Adrenal gland (tissue), 12 donors: ENCODE results near the gene B4GALNT2. TPM values are rescaled to one million over a fixed set of nuclear protein-coding genes. Genes with fewer than 3 reads are reported as not detected.

Source experiments
- DNase-seq, 7 donors: peaks; one replicate each; pipeline ENCODE4 v3.0.0-alpha.2; 2019 to 2020
- H3K27ac ChIP-seq, 5 donors: fragments of 200-600 bp; sonication (generic) in 4 of 5; 1 replicate in 3 of 5; 2 replicates in 2 of 5; pipeline versions ENCODE4 v1.5.1 to v1.8.0; 2016 to 2020; ENCODE audit warnings: mild to moderate bottlenecking in 1 of 5
- H3K27me3 ChIP-seq: fragments of 200-600 bp; 2 replicates; pipeline ENCODE4 v1.8.0; 2021
- H3K36me3 ChIP-seq, 2 donors: fragments of 200-600 bp; replicated peaks in 1 of 2; 1 replicate in 1 of 2; 2 replicates in 1 of 2; pipeline versions ENCODE4 v1.5.1 to v1.8.0; 2018 to 2022
- H3K4me1 ChIP-seq, 2 donors: fragments of 200-600 bp; replicated peaks in 1 of 2; 1 replicate in 1 of 2; 2 replicates in 1 of 2; pipeline versions ENCODE4 v1.5.1 to v1.8.0; 2018 to 2021
- H3K4me3 ChIP-seq, 4 donors: fragments of 200-600 bp; sonication (generic) in 3 of 4; one replicate each; pipeline ENCODE4 v1.5.1; 2016 to 2018
- H3K9me3 ChIP-seq, 3 donors: fragments of 200-600 bp; sonication (generic) in 1 of 3; replicated peaks in 1 of 3; 1 replicate in 2 of 3; 2 replicates in 1 of 3; pipeline versions ENCODE4 v1.5.1 to v1.8.0; 2016 to 2021
- CTCF ChIP-seq, 6 experiments: fragments of 450-650 bp in 4 of 6; fragments of 200-600 bp in 2 of 6; sonication (generic) in 1 of 6; IDR thresholded peaks; 1 replicate in 5 of 6; 2 replicates in 1 of 6; pipeline versions ENCODE4 v1.5.1 to v1.8.0; 2016 to 2021; ENCODE audit warnings: antibody characterized with exemption in 6 of 6, mild to moderate bottlenecking in 2 of 6, moderate library complexity in 1 of 6
- POLR2A ChIP-seq, 2 donors: fragments of 450-650 bp; IDR thresholded peaks; one replicate each; pipeline ENCODE4 v1.6.1; 2017; ENCODE audit warnings: antibody characterized with exemption in 2 of 2, mild to moderate bottlenecking in 2 of 2, moderate library complexity in 1 of 2
- WGBS, 4 donors: extraction: QIAGEN DNeasy Blood & Tissue Kit in 2 of 4; methylation state at CpG; one replicate each; pipeline versions ENCODE4 v1.1.5 to v1.1.7; 2013 to 2017; 5-methylcytosine and 5-hydroxymethylcytosine counted together
- intact Hi-C, 2 donors: fragments of 100-400 bp; cut with DNase I; formaldehyde crosslinking; loops; one replicate each; pipeline versions ENCODE4 v1.14.1 to v1.15.0; 2022 to 2023
- polyA plus RNA-seq, 3 donors: library from polyadenylated mRNA; stranded (reverse); fragments of 200-250 nt in 2 of 3; fragments of 350-450 nt in 1 of 3; fragmentation: Illumina TruSeq in 1 of 3; extraction: RNeasy Lipid Tissue Mini Kit (QIAGEN cat#74804) in 1 of 3; gene quantifications; one replicate each; pipeline ENCODE4 v1.2.3, GENCODE V29; 2013 to 2014
- total RNA-seq, 9 donors: library from RNA; depleted of rRNA in 4 of 9; stranded (reverse); fragments of >200 nt in 4 of 9; fragments of 120-200 nt in 1 of 9; fragmentation: NEBNext Ultra II Directional in 1 of 9; extraction: Animal tissue kit (Norgen Biotek cat#: 25700) in 1 of 9; gene quantifications; one replicate each; pipeline versions ENCODE4 v1.1.0 to v1.2.4, GENCODE V29; 2013 to 2023
- donor health status: healthy with polysubstance abuse.
- donor health status: Bipolar disorder and iron deficiency.
- donor health status: DM: yes; HTN: yes; CAD: no.
- donor health status: DM: no; HTN: no; CAD: no.
- donor health status: DM: no; HTN: no; CAD: no.
- donor health status: DM: yes; HTN: yes; CAD: no.

The B4GALNT2 gene
- total and polyA plus RNA-seq, 12 donors = 0.04 to 3.4 (median 0.19) TPM; not detected in 2

- no peak for DNase-seq
- Histone ChIP-seq H3K36me3 (no peaks in the 10 kb centered on the region), H3K27ac (no peak overlapping the region), H3K4me3 (no peak overlapping the region), H3K4me1 (no peaks in the 10 kb centered on the region), H3K9me3 (no peaks in the 10 kb centered on the region), H3K27me3 (no peaks in the 10 kb centered on the region)
- TF ChIP-seq CTCF (IDR thresholded peaks at IDR 0.05) (no peak), POLR2A (IDR thresholded peaks at IDR 0.05) (no peak)
- intact Hi-C loops = no loop called here
- 79 to 92% (median 89%) methylated on average over 6 of the region's 6 CpGs for WGBS, 4 donors
These were observed 15.6 kb downstream of the B4GALNT2 start for GRCh38 chr17:49148171-49148570.

- 80 to 88% (median 81%) methylated on average over 4 of the region's 4 CpGs for WGBS, 4 donors
- intact Hi-C loops = no loop called here
- Histone ChIP-seq H3K36me3 (no peaks in the 10 kb centered on the region), H3K4me3 (no peak overlapping the region), H3K9me3 (no peaks in the 10 kb centered on the region), H3K27me3 (peaks cover 7% of the 10 kb centered on the region), H3K27ac (no peak overlapping the region), H3K4me1 (no peaks in the 10 kb centered on the region)
- TF ChIP-seq POLR2A (IDR thresholded peaks at IDR 0.05) = no peak
- TF ChIP-seq CTCF (IDR thresholded peaks at IDR 0.05) = no peak
- no peak for DNase-seq
These were observed 19.4 kb downstream of the B4GALNT2 start for GRCh38 chr17:49151996-49152395.

- H3K36me3 ChIP-seq = no peaks in the 10 kb centered on the region
- H3K4me3 ChIP-seq = no peak overlapping the region
- 64 to 81% (median 75%) methylated on average over 11 of the region's 11 CpGs for WGBS, 4 donors
- H3K27me3 ChIP-seq = peaks cover 19% of the 10 kb centered on the region
- DNase-seq = no peak
- no peak for TF ChIP-seq CTCF (IDR thresholded peaks at IDR 0.05)
- no peak for TF ChIP-seq POLR2A (IDR thresholded peaks at IDR 0.05)
- H3K27ac ChIP-seq = no peak overlapping the region
- no peaks in the 10 kb centered on the region for H3K9me3 ChIP-seq
- H3K4me1 ChIP-seq = no peaks in the 10 kb centered on the region
- intact Hi-C loops = no loop called here
These were observed 23.7 kb downstream of the B4GALNT2 start for GRCh38 chr17:49156256-49156655.

GRCh38 chr17:49157784-49158183, 25.2 kb downstream of the B4GALNT2 start:
- H3K36me3 ChIP-seq = no peaks in the 10 kb centered on the region
- 77 to 82% (median 80%) methylated on average over 8 of the region's 8 CpGs for WGBS, 4 donors
- H3K9me3 ChIP-seq = no peaks in the 10 kb centered on the region
- no peak overlapping the region for H3K4me3 ChIP-seq
- TF ChIP-seq POLR2A (IDR thresholded peaks at IDR 0.05) (no peak), CTCF (IDR thresholded peaks at IDR 0.05) (no peak)
- no peaks in the 10 kb centered on the region for H3K4me1 ChIP-seq
- peaks cover 19% of the 10 kb centered on the region for H3K27me3 ChIP-seq
- no peak overlapping the region for H3K27ac ChIP-seq
- DNase-seq = no peak
- intact Hi-C loops = no loop called here
